Astrocyte (in vitro differentiated cells and primary cell): ENCODE results near the gene TAOK2. TPM values are rescaled to one million over a fixed set of nuclear protein-coding genes. Genes with fewer than 3 reads are reported as not detected.

Source experiments
- DNase-seq: peaks from one replicate; pipeline ENCODE4 v3.0.0-alpha.2; 2010; ENCODE audit warnings: low read depth
- FAIRE-seq: peaks from 2 replicates; lab custom pipeline; 2011; peaks lifted over from hg19 to GRCh38; lab: Jason Lieb, UNC
- H2AFZ ChIP-seq: 2 replicates; pipeline ENCODE4 v1.6.0; 2012; ENCODE audit warnings: low read depth, low read length, inconsistent platforms
- H3K27ac ChIP-seq: 2 replicates; pipeline ENCODE4 v1.5.1; 2011; ENCODE audit warnings: low read depth, low read length, inconsistent platforms
- H3K27me3 ChIP-seq: 2 replicates; pipeline ENCODE4 v1.6.0; 2011; ENCODE audit warnings: low read length, inconsistent platforms; ENCODE audit not compliant: insufficient read depth
- H3K36me3 ChIP-seq: 2 replicates; pipeline ENCODE4 v1.5.1; 2011; ENCODE audit warnings: low read length, inconsistent platforms; ENCODE audit not compliant: insufficient read depth
- H3K4me1 ChIP-seq: 2 replicates; pipeline ENCODE4 v1.5.1; 2011; ENCODE audit warnings: low read length, inconsistent platforms; ENCODE audit not compliant: insufficient read depth
- H3K4me2 ChIP-seq: 2 replicates; pipeline ENCODE4 v1.6.0; 2012; ENCODE audit warnings: low read length, inconsistent platforms
- H3K4me3 ChIP-seq: 2 replicates; pipeline ENCODE4 v1.5.1; 2011; ENCODE audit warnings: low read depth, mild to moderate bottlenecking, low read length, inconsistent platforms; ENCODE audit not compliant: insufficient read depth
- H3K79me2 ChIP-seq: 2 replicates; pipeline ENCODE4 v1.6.0; 2012; ENCODE audit warnings: mild to moderate bottlenecking, low read length, inconsistent platforms; ENCODE audit not compliant: insufficient read depth
- H3K9ac ChIP-seq: 2 replicates; pipeline ENCODE4 v1.6.0; 2012; ENCODE audit warnings: mild to moderate bottlenecking, low read length, inconsistent platforms
- H3K9me3 ChIP-seq: 2 replicates; pipeline ENCODE4 v1.5.1; 2012; ENCODE audit warnings: low read depth, mild to moderate bottlenecking, low read length, inconsistent platforms; ENCODE audit not compliant: insufficient read depth
- H4K20me1 ChIP-seq: 2 replicates; pipeline ENCODE4 v1.6.0; 2012; ENCODE audit warnings: low read length, inconsistent platforms; ENCODE audit not compliant: insufficient read depth
- H3K27ac Mint-ChIP-seq: one replicate; pipeline ENCODE4 v1.8.0; 2021; ENCODE audit warnings: mild to moderate bottlenecking, mixed read lengths; ENCODE audit not compliant: unreplicated experiment
- H3K27me3 Mint-ChIP-seq: one replicate; pipeline ENCODE4 v1.8.0; 2021; ENCODE audit warnings: low read depth, mixed read lengths; ENCODE audit not compliant: unreplicated experiment
- H3K36me3 Mint-ChIP-seq: one replicate; pipeline ENCODE4 v1.8.0; 2021; ENCODE audit warnings: low read depth, mixed read lengths; ENCODE audit not compliant: unreplicated experiment
- H3K4me1 Mint-ChIP-seq: one replicate; pipeline ENCODE4 v1.8.0; 2021; ENCODE audit warnings: low read depth, mixed read lengths; ENCODE audit not compliant: unreplicated experiment
- H3K4me3 Mint-ChIP-seq: one replicate; pipeline ENCODE4 v1.8.0; 2021; ENCODE audit warnings: mild to moderate bottlenecking, moderate library complexity, mixed read lengths; ENCODE audit not compliant: unreplicated experiment
- H3K9me3 Mint-ChIP-seq: one replicate; pipeline ENCODE4 v1.8.0; 2021; ENCODE audit warnings: mild to moderate bottlenecking, mixed read lengths; ENCODE audit not compliant: unreplicated experiment
- CTCF ChIP-seq: IDR thresholded peaks from 2 replicates; pipeline ENCODE4 v1.5.1; 2011; ENCODE audit warnings: low read depth, mild to moderate bottlenecking, inconsistent platforms, low read length, moderate library complexity; ENCODE audit not compliant: insufficient read depth
- EZH2 ChIP-seq: IDR thresholded peaks from 2 replicates; pipeline ENCODE4 v1.6.1; 2012; ENCODE audit warnings: mild to moderate bottlenecking, low read length, inconsistent platforms; ENCODE audit not compliant: insufficient read depth
- total RNA-seq: library from RNA; stranded (reverse); gene quantifications from 2 replicates; pipeline ENCODE4 v1.2.1, GENCODE V29; 2021

The TAOK2 gene
- total RNA-seq, 1 donor from 2014 or later, result 55.9 TPM

DNA sequence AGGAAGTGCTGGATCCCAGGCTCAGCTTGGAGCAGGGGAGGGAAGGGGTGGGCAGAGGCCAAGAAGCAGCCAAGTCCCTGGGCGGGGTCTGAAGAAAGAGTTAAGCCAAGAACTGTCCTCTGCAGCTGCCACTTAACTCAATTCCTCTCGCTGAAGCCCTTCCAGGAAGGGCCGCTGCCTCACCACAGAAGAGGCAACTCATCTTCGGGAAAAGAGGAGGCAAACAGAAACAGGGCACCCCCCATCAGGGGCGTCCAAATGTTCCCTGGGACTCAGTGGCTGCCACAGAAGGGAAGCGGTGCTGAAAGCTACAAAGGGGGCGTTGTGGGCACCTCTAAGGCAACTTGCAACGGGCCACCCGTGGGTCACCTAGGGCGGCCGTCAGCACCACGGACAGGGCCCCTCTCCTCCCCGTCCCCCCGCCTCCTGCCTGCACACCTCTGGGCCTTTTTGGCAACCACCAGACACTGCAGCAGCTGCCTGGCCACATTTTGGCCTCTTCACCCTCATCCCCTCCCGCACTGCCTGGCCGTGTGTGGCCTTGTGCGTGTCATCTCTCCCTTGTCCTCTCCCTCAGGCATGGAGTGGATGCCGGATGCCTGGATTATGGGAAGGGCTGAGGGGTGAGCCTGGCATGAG lies 54.9 kb downstream of the TAOK2 start:
- Mint-ChIP-seq H3K27ac (no peak overlapping the region), H3K4me1 (peaks cover 4% of the 10 kb centered on the region), H3K9me3 (peaks cover 3% of the 10 kb centered on the region), H3K27me3 (peaks cover 53% of the 10 kb centered on the region), H3K4me3 (no peak overlapping the region), H3K36me3 (no peaks in the 10 kb centered on the region)
- FAIRE-seq, result no peak
- Histone ChIP-seq H3K9me3 (no peaks in the 10 kb centered on the region), H3K79me2 (no peaks in the 10 kb centered on the region), H3K4me2 (no peak overlapping the region), H3K4me1 (peaks cover 5% of the 10 kb centered on the region), H3K27ac (no peak overlapping the region), H3K9ac (no peak overlapping the region), H3K27me3 (peaks cover 35% of the 10 kb centered on the region), H3K4me3 (no peak overlapping the region), H4K20me1 (peaks cover 8% of the 10 kb centered on the region), H2AFZ (no peak overlapping the region), H3K36me3 (no peaks in the 10 kb centered on the region)
- TF ChIP-seq EZH2 (no peak), CTCF (no peak)
- DNase-seq, result no peak

- no peak overlapping the region for H3K9ac ChIP-seq
- Mint-ChIP-seq H3K27me3 (peaks cover 53% of the 10 kb centered on the region), H3K9me3 (peaks cover 3% of the 10 kb centered on the region), H3K4me1 (peaks cover 4% of the 10 kb centered on the region), H3K4me3 (no peak overlapping the region), H3K36me3 (no peaks in the 10 kb centered on the region), H3K27ac (no peak overlapping the region)
- H3K4me1 ChIP-seq, result peaks cover 5% of the 10 kb centered on the region
- H3K27me3 ChIP-seq, result peaks cover 35% of the 10 kb centered on the region
- TF ChIP-seq CTCF, result no peak
- peak; percentile 61 for TF ChIP-seq EZH2
- H2AFZ ChIP-seq, result no peak overlapping the region
- FAIRE-seq, result no peak
- no peak for DNase-seq
- no peak overlapping the region for H3K27ac ChIP-seq
- H3K4me2 ChIP-seq, result no peak overlapping the region
- no peaks in the 10 kb centered on the region for H3K79me2 ChIP-seq
- peaks cover 8% of the 10 kb centered on the region for H4K20me1 ChIP-seq
- no peaks in the 10 kb centered on the region for H3K9me3 ChIP-seq
- no peak overlapping the region for H3K4me3 ChIP-seq
- H3K36me3 ChIP-seq, result no peaks in the 10 kb centered on the region
Observed at GRCh38 chr16:30030011-30030685, 56.5 kb downstream of the TAOK2 start.

- Histone ChIP-seq H3K4me2 (peak within 1 kb of the TSS; percentile 67), H2AFZ (no peak within 1 kb of the TSS), H3K9ac (no peak within 1 kb of the TSS), H3K27ac (no peak within 1 kb of the TSS), H4K20me1 (peaks cover 8% of the 10 kb centered on the region), H3K79me2 (no peaks in the 10 kb centered on the region), H3K9me3 (no peaks in the 10 kb centered on the region), H3K4me3 (no peak within 1 kb of the TSS), H3K27me3 (peaks cover 35% of the 10 kb centered on the region), H3K4me1 (peaks cover 5% of the 10 kb centered on the region), H3K36me3 (no peaks in the 10 kb centered on the region)
- Mint-ChIP-seq H3K27me3 (peaks cover 53% of the 10 kb centered on the region), H3K36me3 (no peaks in the 10 kb centered on the region), H3K9me3 (peaks cover 3% of the 10 kb centered on the region), H3K4me3 (peak within 1 kb of the TSS; percentile 70), H3K4me1 (peaks cover 4% of the 10 kb centered on the region), H3K27ac (no peak within 1 kb of the TSS)
- FAIRE-seq, result no peak
- DNase-seq, result no peak
- TF ChIP-seq EZH2, result no peak
- TF ChIP-seq CTCF, result no peak
Observed at GRCh38 chr16:30030841-30031413, 57.3 kb downstream of the TAOK2 start, which contains the start of gene TLCD3B. TLCD3B (minus strand) TSS chr16:30031271; CDS start chr16:30030527, 744 bp downstream.
